Activated CD8-positive, alpha-beta T cell treated with anti-CD3 and anti-CD28 coated beads for 36 hours (primary cell): ENCODE results near the gene AK9. TPM values are rescaled to one million over a fixed set of nuclear protein-coding genes. Genes with fewer than 3 reads are reported as not detected.

Source experiments
- ATAC-seq: fragments of 200-7000 bp; cut with Tn5 transposase; one replicate; pipeline ENCODE4 v1.10.0; 2021; ENCODE audit warnings: mild to moderate bottlenecking, moderate library complexity
- CTCF ChIA-PET: fragments of 350-600 bp; sonication (Branson Sonifier 250); formaldehyde crosslinking; loops from one replicate; lab custom pipeline; 2021; ENCODE audit warnings: antibody characterized with exemption; lab: Charles Lee
- POLR2A ChIA-PET: fragments of 350-600 bp; sonication (Branson Sonifier 250); formaldehyde crosslinking; loops from one replicate; lab custom pipeline; 2021; ENCODE audit warnings: antibody characterized with exemption; lab: Charles Lee
- DNase-seq: peaks from one replicate; pipeline ENCODE4 v3.0.0-alpha.2; 2020
- H3K27ac Mint-ChIP-seq: one replicate; pipeline ENCODE4 v1.8.0; 2021; ENCODE audit warnings: mild to moderate bottlenecking, mixed read lengths
- H3K27me3 Mint-ChIP-seq: one replicate; pipeline ENCODE4 v1.8.0; 2021; ENCODE audit warnings: mixed read lengths
- H3K36me3 Mint-ChIP-seq: one replicate; pipeline ENCODE4 v1.8.0; 2021; ENCODE audit warnings: low read depth, mixed read lengths
- H3K4me1 Mint-ChIP-seq: one replicate; pipeline ENCODE4 v1.8.0; 2021; ENCODE audit warnings: low read depth, mixed read lengths
- H3K4me3 Mint-ChIP-seq: one replicate; pipeline ENCODE4 v1.8.0; 2021; ENCODE audit warnings: mild to moderate bottlenecking, moderate library complexity, mixed read lengths
- H3K9me3 Mint-ChIP-seq: one replicate; pipeline ENCODE4 v1.8.0; 2021; ENCODE audit warnings: mixed read lengths
- intact Hi-C: fragments of 100-400 bp; cut with micrococcal nuclease; formaldehyde crosslinking; loops from one replicate; pipeline ENCODE4 v1.10.0; 2022
- total RNA-seq, 2 experiments: library from RNA; stranded (reverse); gene quantifications; one replicate each; pipeline ENCODE4 v1.2.3, GENCODE V29; 2021
- TF ChIP-seq, protein P1 (sequence below): fragments of 200-600 bp; IDR thresholded peaks from one replicate; pipeline ENCODE4 v1.8.0; 2022; ENCODE audit warnings: antibody characterized with exemption, mild to moderate bottlenecking

The AK9 gene
- total RNA-seq, 2 experiments from 2014 or later: 3.0 to 3.5 TPM

DNA sequence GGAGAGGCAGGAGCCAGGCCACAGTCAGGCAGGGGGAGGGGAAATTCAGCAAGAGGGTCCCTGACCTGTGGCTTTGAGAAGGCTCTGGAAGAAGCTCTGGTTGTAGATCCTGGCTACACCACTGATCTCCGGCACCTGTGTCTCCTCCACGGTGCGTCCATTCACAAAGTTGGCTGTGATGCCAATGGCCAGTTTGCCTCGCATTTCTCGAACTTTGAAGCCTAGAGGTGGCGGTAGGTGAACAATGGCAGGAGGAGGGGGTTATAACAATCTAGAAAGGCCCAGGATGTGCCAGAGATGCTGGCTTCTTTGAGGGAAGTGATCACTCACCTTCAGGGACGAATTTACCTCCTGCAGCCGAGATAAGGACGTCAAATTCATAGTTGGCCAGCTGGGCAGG is 238.8 kb downstream of the AK9 start:
- Mint-ChIP-seq H3K4me3 (no peak overlapping the region), H3K4me1 (peaks cover 57% of the 10 kb centered on the region), H3K27me3 (no peaks in the 10 kb centered on the region)

DNA sequence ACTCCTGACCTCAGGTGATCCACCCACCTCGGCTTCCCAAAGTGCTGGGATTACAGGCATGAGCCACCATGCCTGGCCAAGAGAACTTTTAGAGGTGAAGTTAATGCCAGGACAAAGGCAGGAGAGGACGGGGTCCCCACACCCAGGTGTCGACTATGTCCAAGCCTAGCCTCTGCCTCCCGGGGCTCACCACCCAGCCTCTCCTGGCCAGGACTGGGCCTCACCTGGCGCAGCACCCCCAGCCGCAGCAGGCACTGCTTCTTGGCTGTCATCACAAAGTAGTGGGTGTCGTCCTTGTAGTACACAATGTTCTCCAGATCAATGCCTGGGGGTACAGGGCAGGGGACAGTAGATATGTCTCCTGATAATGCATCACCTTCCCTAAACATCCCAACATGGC is 239.6 kb downstream of the AK9 start:
- TF ChIP-seq, protein P1, sequence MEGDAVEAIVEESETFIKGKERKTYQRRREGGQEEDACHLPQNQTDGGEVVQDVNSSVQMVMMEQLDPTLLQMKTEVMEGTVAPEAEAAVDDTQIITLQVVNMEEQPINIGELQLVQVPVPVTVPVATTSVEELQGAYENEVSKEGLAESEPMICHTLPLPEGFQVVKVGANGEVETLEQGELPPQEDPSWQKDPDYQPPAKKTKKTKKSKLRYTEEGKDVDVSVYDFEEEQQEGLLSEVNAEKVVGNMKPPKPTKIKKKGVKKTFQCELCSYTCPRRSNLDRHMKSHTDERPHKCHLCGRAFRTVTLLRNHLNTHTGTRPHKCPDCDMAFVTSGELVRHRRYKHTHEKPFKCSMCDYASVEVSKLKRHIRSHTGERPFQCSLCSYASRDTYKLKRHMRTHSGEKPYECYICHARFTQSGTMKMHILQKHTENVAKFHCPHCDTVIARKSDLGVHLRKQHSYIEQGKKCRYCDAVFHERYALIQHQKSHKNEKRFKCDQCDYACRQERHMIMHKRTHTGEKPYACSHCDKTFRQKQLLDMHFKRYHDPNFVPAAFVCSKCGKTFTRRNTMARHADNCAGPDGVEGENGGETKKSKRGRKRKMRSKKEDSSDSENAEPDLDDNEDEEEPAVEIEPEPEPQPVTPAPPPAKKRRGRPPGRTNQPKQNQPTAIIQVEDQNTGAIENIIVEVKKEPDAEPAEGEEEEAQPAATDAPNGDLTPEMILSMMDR: no peak
- POLR2A ChIA-PET: interaction anchor here (0.7 to 8.3 kb wide), 4 partner anchors 8 to 223 kb away, joined by 3 to 119 read pairs (median 4); partner anchors contain the start of genes CD164, PPIL6 and SMPD2
- Mint-ChIP-seq H3K27me3 (no peaks in the 10 kb centered on the region), H3K36me3 (peaks cover 7% of the 10 kb centered on the region), H3K27ac (no peak overlapping the region), H3K9me3 (no peaks in the 10 kb centered on the region), H3K4me1 (peaks cover 49% of the 10 kb centered on the region), H3K4me3 (no peak overlapping the region)
- ATAC-seq (no peak), DNase-seq (no peak)
- CTCF ChIA-PET: interaction anchor here (2.2 kb wide), 1 partner anchor 10 kb away, joined by 7 read pairs; the partner anchor contains the start of genes PPIL6 and SMPD2
- intact Hi-C loops: no loop called here

More for the DNA sequence above, 238.8 kb downstream of the AK9 start:
- POLR2A ChIA-PET: interaction anchor here (1.3 to 8.3 kb wide), 3 partner anchors 9 to 75 kb away, joined by 3 to 119 read pairs (median 4); partner anchors contain the start of genes CD164, PPIL6 and SMPD2
- no peak for DNase-seq
- TF ChIP-seq, protein P1: no peak
- H3K27ac Mint-ChIP-seq: no peak overlapping the region
- peaks cover 4% of the 10 kb centered on the region for H3K36me3 Mint-ChIP-seq
- CTCF ChIA-PET: interaction anchor here (3.0 kb wide), 1 partner anchor 69 kb away, joined by 10 read pairs; the partner anchor contains the start of gene CD164
- ATAC-seq: no peak
- no peaks in the 10 kb centered on the region for H3K9me3 Mint-ChIP-seq
- intact Hi-C loops: no loop called here

GRCh38 chr6:109450801-109451200 is 240.2 kb downstream of the AK9 start:
- Mint-ChIP-seq H3K27me3 (no peaks in the 10 kb centered on the region), H3K27ac (no peak overlapping the region), H3K4me3 (no peak overlapping the region), H3K4me1 (peaks cover 46% of the 10 kb centered on the region), H3K9me3 (no peaks in the 10 kb centered on the region), H3K36me3 (peaks cover 11% of the 10 kb centered on the region)
- ChIA-PET CTCF (interaction anchor here (2.2 kb wide), 1 partner anchor 10 kb away, joined by 7 read pairs; the partner anchor contains the start of genes PPIL6 and SMPD2), POLR2A (interaction anchor here (0.7 to 2.4 kb wide), 2 partner anchors 10 to 222 kb away, joined by 3 to 16 read pairs; partner anchors contain the start of genes PPIL6 and SMPD2)
- TF ChIP-seq, protein P1: no peak
- DNase-seq (no peak), ATAC-seq (no peak)
- intact Hi-C loops: no loop called here

DNA sequence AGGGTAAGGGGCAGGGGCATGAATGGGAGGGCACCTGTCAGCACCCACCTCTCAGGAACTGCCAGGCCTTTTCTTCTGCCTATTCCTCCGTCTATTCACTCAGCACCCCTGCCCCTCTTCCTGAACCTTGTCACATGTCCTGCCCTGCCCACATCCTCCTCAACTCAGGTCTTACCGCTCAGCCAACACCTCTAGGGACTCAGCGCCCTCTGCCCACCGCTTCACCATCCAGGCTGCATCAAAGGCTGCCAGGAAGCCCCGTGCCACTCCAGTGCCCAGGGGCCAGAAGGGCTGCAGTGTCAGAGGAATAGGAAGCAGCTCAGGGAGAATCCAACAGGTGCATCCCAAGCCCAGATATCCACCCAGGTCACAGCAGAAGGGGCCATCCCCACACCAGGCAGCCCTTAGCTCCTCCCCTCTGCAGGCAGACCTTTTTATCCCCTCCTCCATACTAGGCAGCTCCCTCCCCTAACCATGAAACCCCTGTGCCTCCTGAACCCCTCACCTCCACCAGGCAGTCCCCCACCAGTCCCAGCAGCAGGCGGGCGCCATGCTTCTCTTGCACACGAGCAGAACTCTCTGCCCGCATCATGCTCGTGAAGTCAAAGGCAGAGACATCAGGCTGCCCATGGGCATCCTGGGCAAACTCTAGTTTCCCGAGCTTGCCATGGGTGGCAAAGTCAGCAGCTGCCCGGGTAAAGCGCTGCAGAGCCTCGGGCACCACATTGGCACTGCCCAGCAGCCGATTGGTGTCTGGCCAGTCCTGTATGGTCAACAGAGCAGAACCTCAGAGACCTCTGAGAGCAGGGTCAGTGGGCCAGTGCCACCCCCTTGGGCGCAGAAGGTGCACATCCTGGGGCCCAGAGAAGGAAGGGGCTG is 241.0 kb downstream of the AK9 start:
- H3K9me3 Mint-ChIP-seq: no peaks in the 10 kb centered on the region
- H3K4me1 Mint-ChIP-seq: peaks cover 44% of the 10 kb centered on the region
- H3K27me3 Mint-ChIP-seq: no peaks in the 10 kb centered on the region
- ATAC-seq (peak; percentile 66), DNase-seq (peak; percentile 66)
- CTCF ChIA-PET: interaction anchor here (2.2 kb wide), 1 partner anchor 9 kb away, joined by 7 read pairs; the partner anchor contains the start of genes PPIL6 and SMPD2
- intact Hi-C loops: no loop called here
- TF ChIP-seq, protein P1: no peak
- H3K36me3 Mint-ChIP-seq: peaks cover 14% of the 10 kb centered on the region
- POLR2A ChIA-PET: interaction anchor here (1.5 to 2.4 kb wide), 2 partner anchors 9 kb away, joined by 3 to 16 read pairs; partner anchors contain the start of genes PPIL6 and SMPD2
- no peak overlapping the region for H3K4me3 Mint-ChIP-seq
- H3K27ac Mint-ChIP-seq: peak overlapping the region; percentile 17
